HPDE6-E6E7 (cell line): ENCODE measurements around the gene IL17REL.
A peak's percentile ranks its signal among the peaks of the same experiment; 100 is the strongest.

Experiments used
- DNase-seq: peaks from one replicate; pipeline ENCODE4 v3.0.0; 2011; ENCODE audit warnings: missing footprints; ENCODE audit errors: extremely low spot score

The IL17REL gene

GRCh38 chr22:50002791-50003190 is 9.8 kb downstream of the IL17REL start:
- DNase-seq = no peak

GRCh38 chr22:50001388-50002231 is 11.0 kb downstream of the IL17REL start:
- DNase-seq = no peak

- DNase-seq = no peak
These were observed 11.8 kb downstream of the IL17REL start for GRCh38 chr22:50000587-50001387.

- no peak for DNase-seq
These were observed 12.5 kb downstream of the IL17REL start for GRCh38 chr22:49999946-50000586.

DNA sequence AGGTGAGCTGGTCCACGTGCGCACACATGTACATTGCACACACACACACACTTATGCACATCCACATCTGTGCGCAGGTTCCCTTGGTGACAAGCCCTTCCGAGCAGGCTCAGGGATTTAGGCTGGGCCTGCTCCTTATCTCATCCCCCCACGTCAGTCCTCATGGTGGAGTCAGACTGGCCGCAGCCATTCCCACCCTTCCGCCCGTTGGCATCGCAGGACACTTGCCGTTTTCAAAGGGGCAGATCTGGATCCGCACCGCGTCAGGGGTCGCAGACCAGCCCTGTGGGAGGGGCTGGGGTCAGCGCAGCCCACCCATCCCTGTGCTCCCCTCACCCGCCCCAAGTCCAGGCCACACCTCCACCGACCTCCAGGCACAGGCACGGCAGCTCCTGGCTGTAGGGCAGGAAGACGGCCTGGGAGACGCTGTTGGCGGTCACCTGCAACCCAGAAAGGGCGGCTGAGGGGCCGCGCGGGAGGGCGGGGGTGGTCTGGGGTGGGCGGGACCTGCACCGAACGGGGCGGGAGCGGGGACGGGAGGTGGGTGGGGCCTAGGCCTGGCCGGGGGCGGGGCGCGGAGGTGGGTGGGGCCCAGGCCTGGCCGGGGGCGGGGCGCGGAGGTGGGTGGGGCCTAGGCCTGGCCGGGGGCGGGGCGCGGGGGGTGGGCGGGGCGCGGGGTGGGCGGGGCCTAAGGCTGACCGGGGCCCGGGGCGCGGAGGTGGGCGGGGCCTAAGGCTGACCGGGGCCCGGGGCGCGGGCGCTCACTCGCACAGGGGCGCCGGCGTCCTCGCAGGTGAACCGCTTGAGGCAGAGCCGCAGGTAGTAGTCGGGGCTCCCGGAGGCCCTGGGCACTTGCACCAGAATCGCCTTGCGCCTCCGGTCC is 13.3 kb downstream of the IL17REL start:
- no peak for DNase-seq

- DNase-seq = no peak
These were observed 13.9 kb downstream of the IL17REL start for GRCh38 chr22:49998718-49999062.

- DNase-seq = no peak
These were observed 14.4 kb downstream of the IL17REL start for GRCh38 chr22:49997932-49998717.

DNA sequence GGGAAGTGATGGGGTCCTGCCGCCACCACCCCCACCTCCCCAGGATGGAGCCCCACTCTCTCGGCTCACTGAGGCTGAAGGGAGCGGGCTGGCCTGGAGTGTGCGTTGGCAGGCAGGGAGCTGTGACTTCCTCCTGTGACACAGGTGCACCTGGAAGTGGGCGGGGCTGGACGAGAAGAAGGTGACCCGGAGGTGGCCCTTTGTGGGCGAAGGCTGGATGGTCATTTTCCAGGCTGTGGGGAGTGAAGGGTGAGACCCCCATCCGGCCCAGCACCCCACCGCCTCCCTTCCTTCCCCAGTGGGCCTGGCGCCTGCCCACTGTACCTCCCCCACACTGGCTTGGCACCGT is 15.3 kb downstream of the IL17REL start:
- no peak for DNase-seq

DNA sequence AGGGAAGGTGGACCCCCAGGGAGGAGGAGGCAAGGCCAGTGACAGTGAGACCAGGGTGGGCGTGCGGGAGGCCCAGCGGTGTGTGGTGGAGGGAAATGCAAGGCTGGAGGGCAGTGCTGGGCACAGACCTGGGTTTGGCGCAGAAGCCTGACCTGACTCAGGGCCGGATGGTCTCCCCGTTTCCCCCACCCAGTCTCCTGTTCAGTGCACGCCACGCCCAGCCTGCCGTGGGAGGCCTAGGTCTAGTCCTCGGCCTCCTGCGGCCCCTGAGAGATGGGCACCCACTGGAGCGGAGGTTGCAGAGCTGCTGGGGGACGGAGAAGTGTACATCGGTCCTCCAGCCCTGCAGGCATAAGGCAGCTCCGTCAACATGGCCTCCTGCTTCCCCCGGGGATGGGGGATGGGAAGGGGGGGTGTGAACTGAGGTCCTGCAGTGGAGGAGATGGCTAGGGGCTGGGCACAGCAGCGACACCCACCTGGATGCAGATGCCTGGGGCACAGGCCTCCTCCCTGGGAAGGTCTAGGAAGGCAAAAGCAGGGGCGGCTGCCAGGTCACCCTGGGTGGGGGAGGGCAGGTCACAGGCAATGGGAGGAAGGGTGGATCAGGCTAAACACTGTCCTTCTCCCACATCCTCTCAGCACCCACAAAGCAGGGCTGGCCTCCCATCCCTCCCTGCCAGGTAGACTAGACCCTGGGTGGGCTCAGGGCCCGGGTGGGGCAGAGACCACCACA is 15.9 kb downstream of the IL17REL start:
- no peak for DNase-seq

DNA sequence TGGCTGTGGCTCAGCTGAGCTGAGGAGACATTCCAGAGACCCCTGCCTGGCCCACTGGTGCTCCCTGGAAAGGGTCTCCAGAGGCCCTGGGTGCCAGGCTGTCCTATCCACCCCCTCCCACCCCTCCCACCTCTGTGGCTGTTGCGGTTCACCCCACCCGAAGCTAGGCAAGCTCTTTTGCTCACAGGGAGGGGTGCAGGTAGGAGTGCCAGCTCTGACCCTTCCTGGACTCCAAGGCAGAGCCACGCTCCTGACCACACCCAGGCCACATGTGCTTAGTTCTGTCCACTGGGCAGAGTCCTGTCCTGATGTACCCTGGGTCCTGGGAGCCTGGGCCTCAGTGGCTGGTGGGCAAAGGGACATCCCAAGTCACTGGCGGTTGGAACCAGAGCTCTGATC is 16.4 kb downstream of the IL17REL start:
- DNase-seq = no peak

DNA sequence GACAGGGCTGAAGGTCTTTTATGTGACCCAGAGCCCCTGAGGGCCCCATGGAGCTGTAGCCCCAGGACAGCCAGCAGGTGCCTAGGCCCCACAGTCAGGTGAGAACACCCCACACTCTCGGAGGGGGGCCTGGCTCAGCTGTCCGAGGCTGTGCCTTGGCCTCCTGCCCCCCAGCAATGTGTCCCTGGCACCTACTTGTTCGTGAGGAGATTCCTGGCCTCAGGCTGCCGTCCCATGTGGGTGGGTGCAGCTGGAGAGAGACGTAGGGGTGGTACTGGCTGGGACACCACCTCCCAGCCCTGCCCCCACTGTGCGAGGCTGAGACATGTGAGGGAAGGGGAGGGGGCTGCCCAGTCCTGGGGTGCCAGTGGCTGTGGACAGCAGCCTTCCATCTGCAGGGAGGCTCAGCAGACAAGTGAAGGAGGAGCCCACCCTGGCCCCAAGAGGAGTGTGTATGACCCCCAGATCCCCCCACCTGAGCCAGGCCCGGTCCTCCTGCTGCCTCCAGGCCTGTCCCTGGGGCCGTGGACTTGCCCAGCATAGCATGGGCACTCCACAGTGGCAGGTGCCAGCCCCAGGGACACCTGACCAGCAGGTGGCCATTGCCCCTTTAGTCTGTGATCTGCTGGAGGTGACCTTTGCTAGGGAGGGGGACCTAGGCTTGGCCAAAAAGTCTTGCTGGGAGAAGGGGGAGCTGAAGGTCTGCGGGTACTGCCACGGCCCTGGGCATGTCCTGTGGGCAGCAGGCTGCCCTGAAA is 17.0 kb downstream of the IL17REL start:
- DNase-seq = no peak

DNA sequence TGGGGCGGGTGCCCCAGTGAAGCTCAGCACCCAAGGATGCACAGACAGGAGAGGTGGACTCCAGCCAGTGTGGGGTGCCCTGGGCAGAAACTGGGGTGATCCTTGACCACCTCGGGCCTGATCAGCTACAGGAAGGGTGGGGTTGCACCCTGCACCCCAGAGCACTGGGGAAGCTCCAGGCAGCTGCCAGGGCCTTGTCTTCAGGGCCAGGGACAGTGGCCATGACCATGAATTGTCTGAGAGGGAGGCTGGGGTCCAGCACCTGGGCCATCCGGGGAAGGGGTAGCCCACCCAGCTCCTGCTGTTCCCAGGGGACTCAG is 17.6 kb downstream of the IL17REL start:
- no peak for DNase-seq

GRCh38 chr22:49994361-49995040 is 18.1 kb downstream of the IL17REL start:
- DNase-seq = no peak

DNA sequence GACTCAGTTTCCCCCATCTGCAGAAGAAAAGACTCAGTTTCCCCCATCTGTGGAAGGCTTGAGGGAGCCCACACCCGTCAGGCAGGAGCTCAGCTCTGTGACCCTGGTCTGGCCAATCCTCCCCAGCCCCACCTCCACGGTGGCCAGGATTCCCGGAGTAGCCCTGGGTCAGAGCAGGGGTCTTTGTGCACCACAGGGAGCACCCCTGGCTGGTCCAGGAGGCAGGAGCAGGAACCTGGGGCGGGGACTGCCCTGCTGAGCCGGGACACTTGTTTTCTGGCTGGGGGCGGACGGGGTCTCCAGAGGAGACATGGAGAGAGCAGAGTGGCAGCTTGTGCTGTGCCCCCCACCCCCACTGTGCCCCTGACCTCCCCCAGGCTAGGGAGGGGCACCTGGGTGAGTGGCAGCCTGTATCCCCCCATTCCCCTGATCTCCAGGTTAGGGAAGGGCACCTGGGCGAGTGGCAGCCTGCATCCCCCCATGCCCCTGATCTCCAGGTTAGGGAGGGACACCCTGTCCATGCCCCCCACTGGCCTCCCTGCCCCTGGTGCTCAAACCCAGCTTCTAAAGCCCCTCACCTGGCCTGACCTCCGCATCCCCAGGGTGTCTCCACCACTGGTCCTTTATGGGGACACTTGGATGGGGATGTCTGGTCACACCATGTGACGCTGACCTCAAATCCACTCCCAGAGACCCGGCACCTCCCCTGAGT is 18.8 kb downstream of the IL17REL start:
- no peak for DNase-seq

DNA sequence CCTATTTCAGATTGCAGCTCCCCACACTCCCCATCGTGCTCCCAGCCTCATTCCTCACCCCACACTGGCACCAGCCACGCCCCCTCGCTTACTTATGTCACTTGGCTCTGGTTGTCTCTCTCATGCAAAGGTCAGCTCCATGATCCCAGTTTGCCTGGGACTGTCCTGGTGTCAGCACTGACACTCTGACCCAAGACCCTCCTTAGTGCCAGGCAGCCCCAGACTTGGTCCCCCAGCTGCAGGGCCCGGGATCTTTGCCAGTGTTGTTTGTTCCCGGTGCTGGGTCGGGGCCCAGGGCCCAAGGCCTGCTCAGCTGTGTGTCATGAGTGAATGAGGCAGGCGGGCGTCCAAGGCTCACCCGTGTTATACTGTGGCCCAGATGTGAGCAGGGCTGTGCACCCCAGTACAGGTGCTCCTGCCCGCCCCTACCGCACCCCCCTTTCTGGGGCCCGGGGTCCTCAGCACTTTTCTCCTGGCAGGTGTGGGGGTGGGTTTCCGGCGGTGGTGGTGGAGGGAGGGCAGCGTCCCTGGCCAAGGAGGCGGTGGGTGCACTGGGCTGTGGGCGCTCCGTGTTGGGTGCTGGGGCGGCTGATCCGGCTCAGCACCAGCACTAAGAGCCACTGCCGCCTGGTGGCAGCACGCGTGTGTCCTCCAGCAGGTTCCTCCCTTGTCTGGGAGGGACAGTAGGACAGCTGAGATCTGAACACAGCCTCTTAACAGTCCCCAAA is 19.5 kb downstream of the IL17REL start:
- DNase-seq = peak; percentile 58

- no peak for DNase-seq
These were observed 20.5 kb downstream of the IL17REL start for GRCh38 chr22:49991907-49992533.

DNA sequence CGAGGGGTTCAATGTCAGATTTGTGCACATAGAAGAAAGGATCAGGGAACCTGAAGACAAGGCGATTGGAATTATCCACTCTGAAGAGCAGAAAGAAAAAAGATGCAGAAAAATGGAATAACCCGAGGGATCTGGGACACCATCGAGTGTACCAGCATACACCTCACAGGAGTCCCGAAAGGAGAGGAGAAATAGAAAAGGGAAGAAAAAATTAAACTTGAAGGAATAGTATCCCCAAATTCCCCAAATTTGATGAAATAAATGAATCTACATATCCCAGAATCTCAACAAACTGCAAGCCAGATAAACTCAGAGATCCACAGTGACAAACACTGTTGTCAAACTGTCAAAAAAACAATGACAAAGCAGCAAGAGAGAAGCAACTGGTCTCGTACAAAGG is 21.4 kb downstream of the IL17REL start:
- no peak for DNase-seq
